ENCODE results near the gene PEAK1.

PEAK1 gene

GRCh38 chr15:77126529-77127326, 293.2 kb downstream of the PEAK1 start:
- no peak for DNase-seq

- no peak for DNase-seq
Measured at GRCh38 chr15:77123854-77124253, 296.1 kb downstream of the PEAK1 start.

- no peak for DNase-seq
Measured at GRCh38 chr15:77122576-77122975, 297.3 kb downstream of the PEAK1 start.

- DNase-seq, result no peak
Measured at GRCh38 chr15:77121599-77121998, 298.3 kb downstream of the PEAK1 start.

GRCh38 chr15:77120576-77120975, 299.3 kb downstream of the PEAK1 start:
- no peak for DNase-seq

- no peak for DNase-seq
Measured at GRCh38 chr15:77119446-77119845, 300.5 kb downstream of the PEAK1 start.

- peak in 5 of 14 donors; percentile 9 to 55 (median 23) for DNase-seq
Measured at GRCh38 chr15:77118882-77119321, 301.0 kb downstream of the PEAK1 start.

GRCh38 chr15:77115179-77115578, 304.7 kb downstream of the PEAK1 start:
- DNase-seq, result no peak

- no peak for DNase-seq
Measured at GRCh38 chr15:77112838-77113504, 306.9 kb downstream of the PEAK1 start.

- no peak for DNase-seq
Measured at GRCh38 chr15:77111789-77112188, 308.1 kb downstream of the PEAK1 start.

- DNase-seq, result peak in 8 of 14 donors; percentile 6 to 47 (median 19)
Measured at GRCh38 chr15:77107531-77108355, 312.2 kb downstream of the PEAK1 start.

- DNase-seq, result no peak
Measured at GRCh38 chr15:77107068-77107467, 312.8 kb downstream of the PEAK1 start.

- peak in 1 of 14 donors; percentile 26 for DNase-seq
Measured at GRCh38 chr15:77104155-77104554, 315.7 kb downstream of the PEAK1 start.

GRCh38 chr15:77099741-77100463, 320.0 kb downstream of the PEAK1 start:
- no peak for DNase-seq

GRCh38 chr15:77098572-77098971, 321.3 kb downstream of the PEAK1 start:
- DNase-seq, result no peak

- DNase-seq, result no peak
Measured at GRCh38 chr15:77097921-77098320, 322.0 kb downstream of the PEAK1 start.

GRCh38 chr15:77097248-77097721, 322.6 kb downstream of the PEAK1 start:
- no peak for DNase-seq

GRCh38 chr15:77096541-77096940, 323.4 kb downstream of the PEAK1 start:
- no peak for DNase-seq

- no peak for DNase-seq
Measured at GRCh38 chr15:77096138-77096537, 323.8 kb downstream of the PEAK1 start.

- DNase-seq, result no peak
Measured at GRCh38 chr15:77094397-77095030, 325.4 kb downstream of the PEAK1 start.

- no peak for DNase-seq
Measured at GRCh38 chr15:77093436-77093835, 326.5 kb downstream of the PEAK1 start.

GRCh38 chr15:77091097-77091496, 328.8 kb downstream of the PEAK1 start:
- no peak for DNase-seq
